Measurements from ENCODE around the gene ADAD2. TPM values are rescaled to one million over a fixed set of nuclear protein-coding genes. Genes with fewer than 3 reads are reported as not detected.
A peak's percentile ranks its signal among the peaks of the same experiment; 100 is the strongest.

Gene ADAD2
- total and polyA plus RNA-seq, 9 of the 15 experiments (the other 6 are each of a cell fraction or from before 2014, with no cell fraction given), result 0.07 TPM; not detected in 8

GRCh38 chr16:84186685-84187437, 4.1 kb upstream of the ADAD2 start, which contains the start of gene TAF1C (continued):
- TF ChIP-seq VEZF1 (CRISPR knock-in tag; IDR thresholded peaks at IDR 0.05) (peak; percentile 69), FOXM1 (IDR thresholded peaks at IDR 0.05; ENCODE audit: low read depth) (no peak), FOXM1 (CRISPR knock-in tag; IDR thresholded peaks at IDR 0.05; ENCODE audit: low read depth) (no peak; the same call in 1 of the 2 replicates), ESRRB (CRISPR knock-in tag; IDR thresholded peaks at IDR 0.05; ENCODE audit: borderline replicate concordance) (no peak), POLR2B (IDR thresholded peaks at IDR 0.05; ENCODE audit: low read depth, partially characterized antibody) (peak; percentile 69), SNIP1 (IDR thresholded peaks at IDR 0.05; ENCODE audit: low read depth) (no peak), NCOA2 (IDR thresholded peaks at IDR 0.05; ENCODE audit: partially characterized antibody in 2 of 2) (no peak), SRSF7 (optimal IDR thresholded peaks at IDR 0.05; ENCODE audit: low read depth, low read length) (no peak), ETS2 (tag; IDR thresholded peaks at IDR 0.05; ENCODE audit: borderline replicate concordance, poor library complexity, severe bottlenecking) (no peak), ZNF24 (IDR thresholded peaks at IDR 0.05) (peak; percentile 51; the same call in 1 of the 2 replicates), SAP30 (IDR thresholded peaks at IDR 0.05; ENCODE audit: borderline replicate concordance, insufficient read depth, low read depth, low read length, poor library complexity, severe bottlenecking) (peak; percentile 89), CBFA2T2 (conservative IDR thresholded peaks at IDR 0.05) (no peak), SMARCA4 (IDR thresholded peaks at IDR 0.05) (no peak), ZNF445 (CRISPR knock-in tag; IDR thresholded peaks at IDR 0.05; ENCODE audit: low read depth) (no peak), ZNF347 (CRISPR knock-in tag; IDR thresholded peaks at IDR 0.05; ENCODE audit: low read depth) (no peak), CBFB (CRISPR knock-in tag; IDR thresholded peaks at IDR 0.05) (no peak), EWSR1 (IDR thresholded peaks at IDR 0.05; ENCODE audit: borderline replicate concordance, low read depth, partially characterized antibody) (no peak), NCOA6 (IDR thresholded peaks at IDR 0.05) (no peak), ZNF764 (CRISPR knock-in tag; IDR thresholded peaks at IDR 0.05; ENCODE audit: low read depth) (0 out of 2 replicates have a peak, but pooled peaks have one; percentile 42), GTF2A2 (tag; IDR thresholded peaks at IDR 0.05) (no peak), ZNF197 (CRISPR knock-in tag; IDR thresholded peaks at IDR 0.05; ENCODE audit: low read depth) (no peak), ZNF311 (CRISPR knock-in tag; IDR thresholded peaks at IDR 0.05) (no peak), RCOR1 (IDR thresholded peaks at IDR 0.05; ENCODE audit: borderline replicate concordance in 1 of 2, low read depth in 2 of 2, low read length in 2 of 2) (peak; percentile 54 to 72; a peak in 3 of 4 replicates), ZNF766 (CRISPR knock-in tag; conservative IDR thresholded peaks at IDR 0.05) (0 out of 2 replicates have a peak, but pooled peaks have one; percentile 67), ZNF212 (CRISPR knock-in tag; IDR thresholded peaks at IDR 0.05) (no peak)
- TF ChIP-seq, protein P1, sequence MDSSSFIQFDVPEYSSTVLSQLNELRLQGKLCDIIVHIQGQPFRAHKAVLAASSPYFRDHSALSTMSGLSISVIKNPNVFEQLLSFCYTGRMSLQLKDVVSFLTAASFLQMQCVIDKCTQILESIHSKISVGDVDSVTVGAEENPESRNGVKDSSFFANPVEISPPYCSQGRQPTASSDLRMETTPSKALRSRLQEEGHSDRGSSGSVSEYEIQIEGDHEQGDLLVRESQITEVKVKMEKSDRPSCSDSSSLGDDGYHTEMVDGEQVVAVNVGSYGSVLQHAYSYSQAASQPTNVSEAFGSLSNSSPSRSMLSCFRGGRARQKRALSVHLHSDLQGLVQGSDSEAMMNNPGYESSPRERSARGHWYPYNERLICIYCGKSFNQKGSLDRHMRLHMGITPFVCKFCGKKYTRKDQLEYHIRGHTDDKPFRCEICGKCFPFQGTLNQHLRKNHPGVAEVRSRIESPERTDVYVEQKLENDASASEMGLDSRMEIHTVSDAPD (CRISPR knock-in tag; IDR thresholded peaks at IDR 0.05), result no peak

Measured in K562 (cell line).